ENCODE results near the gene PCDHGA8. TPM values are rescaled to one million over a fixed set of nuclear protein-coding genes. Genes with fewer than 3 reads are reported as not detected.
"Not testable (repeated sequence)": the region's sequence is repeated elsewhere in the genome, so short reads cannot be mapped to it uniquely, and the experiment has no call there.

The PCDHGA8 gene
- total RNA-seq, 6 donors from 2014 or later = 0.66 to 8.4 (median 1.6) TPM

DNA sequence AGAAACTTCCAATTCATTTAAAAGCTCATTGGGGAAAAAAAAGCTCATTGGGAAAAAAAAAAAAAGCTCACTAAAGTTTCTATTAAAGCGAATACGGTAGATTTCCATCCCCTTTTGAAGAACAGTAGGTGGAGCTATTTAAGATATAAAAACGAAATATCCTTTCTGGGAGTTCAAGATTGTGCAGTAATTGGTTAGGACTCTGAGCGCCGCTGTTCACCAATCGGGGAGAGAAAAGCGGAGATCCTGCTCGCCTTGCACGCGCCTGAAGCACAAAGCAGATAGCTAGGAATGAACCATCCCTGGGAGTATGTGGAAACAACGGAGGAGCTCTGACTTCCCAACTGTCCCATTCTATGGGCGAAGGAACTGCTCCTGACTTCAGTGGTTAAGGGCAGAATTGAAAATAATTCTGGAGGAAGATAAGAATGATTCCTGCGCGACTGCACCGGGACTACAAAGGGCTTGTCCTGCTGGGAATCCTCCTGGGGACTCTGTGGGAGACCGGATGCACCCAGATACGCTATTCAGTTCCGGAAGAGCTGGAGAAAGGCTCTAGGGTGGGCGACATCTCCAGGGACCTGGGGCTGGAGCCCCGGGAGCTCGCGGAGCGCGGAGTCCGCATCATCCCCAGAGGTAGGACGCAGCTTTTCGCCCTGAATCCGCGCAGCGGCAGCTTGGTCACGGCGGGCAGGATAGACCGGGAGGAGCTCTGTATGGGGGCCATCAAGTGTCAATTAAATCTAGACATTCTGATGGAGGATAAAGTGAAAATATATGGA lies 38.1 kb downstream of the PCDHGA8 start, which contains the start of gene PCDHGA12:
PCDHGA12 (plus strand) TSS at position 176 of the 782 bp plus-strand sequence; CDS start at position 429, 253 bp downstream.
- Histone ChIP-seq H3K27me3 (no peaks in the 10 kb centered on the region), H3K4me1 (peaks cover 0 to 11% (median 2%) of the 10 kb centered on the region in 4 donors), H3K27ac (no peak within 1 kb of the TSS), H3K9me3 (peaks cover 63 to 82% (median 76%) of the 10 kb centered on the region in 4 donors), H3K36me3 (no peaks in the 10 kb centered on the region), H3K4me3 (peak within 1 kb of the TSS in 3 of 4 donors; percentile 17 to 35 (median 34))
- TF ChIP-seq EP300 (IDR thresholded peaks at IDR 0.05) (no peak), CTCF (IDR thresholded peaks at IDR 0.05) (peak in 3 of 6 experiments; percentile 14 to 37 (median 32))
- ATAC-seq (ENCODE audit: low FRiP score in 2 of 2) (peak in 1 of 2 donors; percentile 85), DNase-seq (peak in 1 of 2 donors; percentile 63)
- WGBS, 2 donors = 16 to 18% methylated on average over 33 of the region's 33 CpGs

DNA sequence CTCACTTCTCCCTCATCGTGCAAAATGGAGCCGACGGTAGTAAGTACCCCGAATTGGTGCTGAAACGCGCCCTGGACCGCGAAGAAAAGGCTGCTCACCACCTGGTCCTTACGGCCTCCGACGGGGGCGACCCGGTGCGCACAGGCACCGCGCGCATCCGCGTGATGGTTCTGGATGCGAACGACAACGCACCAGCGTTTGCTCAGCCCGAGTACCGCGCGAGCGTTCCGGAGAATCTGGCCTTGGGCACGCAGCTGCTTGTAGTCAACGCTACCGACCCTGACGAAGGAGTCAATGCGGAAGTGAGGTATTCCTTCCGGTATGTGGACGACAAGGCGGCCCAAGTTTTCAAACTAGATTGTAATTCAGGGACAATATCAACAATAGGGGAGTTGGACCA lies 38.9 kb downstream of the PCDHGA8 start:
- peak in 1 of 2 donors; percentile 78 for DNase-seq
- peak overlapping the region in 3 of 4 donors; percentile 17 to 35 (median 34) for H3K4me3 ChIP-seq
- peaks cover 61 to 82% (median 71%) of the 10 kb centered on the region in 4 donors for H3K9me3 ChIP-seq
- peaks cover 0 to 11% (median 2%) of the 10 kb centered on the region in 4 donors for H3K4me1 ChIP-seq
- no peak overlapping the region for H3K27ac ChIP-seq
- H3K36me3 ChIP-seq = no peaks in the 10 kb centered on the region
- ATAC-seq (ENCODE audit: low FRiP score in 2 of 2) = peak in 1 of 2 donors; percentile 7
- no peak for TF ChIP-seq EP300 (IDR thresholded peaks at IDR 0.05)
- no peaks in the 10 kb centered on the region for H3K27me3 ChIP-seq
- WGBS, 2 donors = 22% methylated on average over 19 to 35 of the region's 37 CpGs

- DNase-seq = peak in 1 of 2 donors; percentile 68
- H3K36me3 ChIP-seq; H3K27ac ChIP-seq; ATAC-seq (ENCODE audit: low FRiP score in 2 of 2); H3K27me3 ChIP-seq; H3K4me3 ChIP-seq: not testable (repeated sequence)
- Histone ChIP-seq H3K9me3 (peaks cover 53 to 81% (median 68%) of the 10 kb centered on the region in 4 donors), H3K4me1 (peaks cover 0 to 11% (median 2%) of the 10 kb centered on the region in 4 donors)
- 39 to 51% methylated on average over 2 to 29 of the region's 38 CpGs for WGBS, 2 donors
These were observed 39.9 kb downstream of the PCDHGA8 start for GRCh38 chr5:141432308-141432707.

DNA sequence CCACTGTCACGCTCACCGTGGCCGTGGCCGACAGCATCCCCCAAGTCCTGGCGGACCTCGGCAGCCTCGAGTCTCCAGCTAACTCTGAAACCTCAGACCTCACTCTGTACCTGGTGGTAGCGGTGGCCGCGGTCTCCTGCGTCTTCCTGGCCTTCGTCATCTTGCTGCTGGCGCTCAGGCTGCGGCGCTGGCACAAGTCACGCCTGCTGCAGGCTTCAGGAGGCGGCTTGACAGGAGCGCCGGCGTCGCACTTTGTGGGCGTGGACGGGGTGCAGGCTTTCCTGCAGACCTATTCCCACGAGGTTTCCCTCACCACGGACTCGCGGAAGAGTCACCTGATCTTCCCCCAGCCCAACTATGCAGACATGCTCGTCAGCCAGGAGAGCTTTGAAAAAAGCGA lies 40.3 kb downstream of the PCDHGA8 start:
- not testable (repeated sequence) for H3K27ac ChIP-seq; H3K4me3 ChIP-seq; H3K36me3 ChIP-seq; ATAC-seq (ENCODE audit: low FRiP score in 2 of 2); H3K27me3 ChIP-seq
- 26 to 30% methylated on average over 13 to 29 of the region's 29 CpGs for WGBS, 2 donors
- H3K4me1 ChIP-seq = peaks cover 0 to 11% (median 2%) of the 10 kb centered on the region in 4 donors
- DNase-seq = peak in 1 of 2 donors; percentile 76
- peaks cover 49 to 81% (median 64%) of the 10 kb centered on the region in 4 donors for H3K9me3 ChIP-seq

- Histone ChIP-seq H3K4me1 (peaks cover 0 to 11% (median 2%) of the 10 kb centered on the region in 4 donors), H3K4me3 (no peak overlapping the region), H3K27ac (no peak overlapping the region), H3K27me3 (no peaks in the 10 kb centered on the region), H3K36me3 (no peaks in the 10 kb centered on the region), H3K9me3 (peaks cover 42 to 76% (median 53%) of the 10 kb centered on the region in 4 donors)
- no peak for ATAC-seq (ENCODE audit: low FRiP score in 2 of 2)
- 81 to 88% methylated on average over 2 of the region's 2 CpGs for WGBS, 2 donors
- TF ChIP-seq CTCF (IDR thresholded peaks at IDR 0.05) (no peak), POLR2AphosphoS5 (IDR thresholded peaks at IDR 0.05) (no peak), POLR2A (IDR thresholded peaks at IDR 0.05) (no peak), EP300 (IDR thresholded peaks at IDR 0.05) (no peak)
- DNase-seq = no peak
These were observed 41.6 kb downstream of the PCDHGA8 start for GRCh38 chr5:141434006-141434405.

GRCh38 chr5:141437221-141437620 lies 44.8 kb downstream of the PCDHGA8 start:
- TF ChIP-seq POLR2AphosphoS5 (IDR thresholded peaks at IDR 0.05) (no peak), CTCF (IDR thresholded peaks at IDR 0.05) (no peak), EP300 (IDR thresholded peaks at IDR 0.05) (no peak), POLR2A (IDR thresholded peaks at IDR 0.05) (no peak)
- no peak for ATAC-seq (ENCODE audit: low FRiP score in 2 of 2)
- no peaks in the 10 kb centered on the region for H3K36me3 ChIP-seq
- DNase-seq = no peak
- WGBS, 2 donors = 86 to 87% methylated on average over 2 of the region's 2 CpGs
- H3K4me3 ChIP-seq = no peak overlapping the region
- peaks cover 18 to 74% (median 59%) of the 10 kb centered on the region in 4 donors for H3K9me3 ChIP-seq
- no peaks in the 10 kb centered on the region for H3K4me1 ChIP-seq
- no peak overlapping the region for H3K27ac ChIP-seq
- H3K27me3 ChIP-seq = no peaks in the 10 kb centered on the region

Measured in upper lobe of left lung (tissue), 6 donors.